GM19043 (cell line): ENCODE data around the gene TCF15.
A peak's percentile ranks its signal among the peaks of the same experiment; 100 is the strongest.

Experiments used
- ATAC-seq: cut with Tn5 transposase; IDR thresholded peaks from one replicate; pipeline ENCODE4 v1.9.1; 2021; ENCODE audit warnings: low read depth; ENCODE audit not compliant: unreplicated experiment

Gene TCF15

GRCh38 chr20:610130-611046, at the start of gene TCF15:
Gene TCF15, minus strand, starts transcription at chr20:610309. Its CDS starts 72 bp downstream, at chr20:610237.
- ATAC-seq: no peak

DNA sequence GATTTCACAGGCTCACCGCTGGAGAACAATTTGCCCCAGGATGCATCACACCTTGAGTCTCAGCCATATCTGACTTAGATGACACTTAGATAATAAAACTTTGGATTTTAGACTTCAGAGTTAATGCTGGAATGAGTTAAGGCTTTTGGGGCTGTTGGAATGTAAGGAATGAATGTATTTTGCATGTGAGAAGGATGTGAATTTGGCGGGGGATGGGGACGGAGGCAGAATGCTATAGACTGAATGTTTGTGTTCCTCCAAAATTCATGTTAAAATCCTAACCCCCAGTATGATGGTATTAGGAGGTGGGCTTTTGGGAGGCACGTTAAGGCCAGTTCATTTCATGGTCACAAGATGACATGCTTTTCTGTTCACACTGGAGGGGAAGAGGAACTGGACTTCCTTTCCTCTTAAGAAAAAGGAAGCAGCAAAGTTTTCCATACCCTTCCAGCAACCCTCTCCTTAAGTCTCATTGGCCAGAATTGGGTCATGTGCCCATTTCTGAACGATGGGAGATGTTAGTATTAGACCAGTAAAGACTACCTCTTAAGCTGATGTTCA, 48.7 kb upstream of the TCF15 start:
- no peak for ATAC-seq

GRCh38 chr20:658202-658601, 48.1 kb upstream of the TCF15 start:
- no peak for ATAC-seq

- no peak for ATAC-seq
These were observed 45.9 kb upstream of the TCF15 start for GRCh38 chr20:655726-656624.

GRCh38 chr20:654417-654750, 44.3 kb upstream of the TCF15 start:
- no peak for ATAC-seq

DNA sequence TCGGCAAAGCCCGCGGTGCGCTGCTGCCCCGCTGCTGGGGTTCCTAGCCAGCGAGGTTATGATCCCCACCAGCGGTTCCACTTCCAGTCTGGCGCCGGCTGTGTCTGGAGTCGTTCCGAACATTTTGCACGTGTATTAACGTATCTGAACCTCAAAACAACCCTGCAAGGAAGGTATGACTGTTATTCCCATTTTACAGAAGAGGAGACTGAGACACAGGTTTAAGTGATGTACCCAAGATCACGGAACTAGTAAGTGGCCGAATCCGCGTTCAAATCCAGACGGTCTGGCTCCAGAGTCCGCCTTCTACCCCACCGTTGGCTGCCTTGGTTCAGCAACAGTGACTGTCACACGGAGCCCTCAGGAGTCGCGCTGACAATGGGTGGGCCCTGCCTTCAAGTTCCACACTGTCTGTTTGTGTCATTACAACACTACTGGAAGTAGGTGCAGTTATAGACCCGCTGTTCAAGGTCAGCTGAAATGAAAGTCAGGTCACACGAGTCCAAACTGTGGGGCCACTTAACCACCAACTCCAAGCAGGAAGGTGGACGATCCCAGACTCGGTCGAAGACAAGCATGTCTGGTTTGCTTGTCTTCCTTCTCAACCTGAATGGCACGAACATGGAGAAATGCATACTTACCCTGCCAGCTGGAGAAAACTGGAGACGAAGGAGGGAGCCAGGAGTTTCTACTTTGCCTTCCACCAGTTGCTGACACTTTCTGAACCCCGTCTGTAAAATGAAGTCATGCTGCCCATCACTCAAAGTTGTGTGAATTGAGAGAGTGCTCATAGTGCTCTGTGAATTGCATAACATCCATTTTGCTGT, 43.7 kb upstream of the TCF15 start:
- ATAC-seq: no peak

- peak; percentile 85 for ATAC-seq
These were observed 43.0 kb upstream of the TCF15 start, which contains the start of gene SRXN1 for GRCh38 chr20:653110-653589. Gene SRXN1, minus strand, starts transcription at chr20:653200. Its CDS starts 15 bp downstream, at chr20:653185.

DNA sequence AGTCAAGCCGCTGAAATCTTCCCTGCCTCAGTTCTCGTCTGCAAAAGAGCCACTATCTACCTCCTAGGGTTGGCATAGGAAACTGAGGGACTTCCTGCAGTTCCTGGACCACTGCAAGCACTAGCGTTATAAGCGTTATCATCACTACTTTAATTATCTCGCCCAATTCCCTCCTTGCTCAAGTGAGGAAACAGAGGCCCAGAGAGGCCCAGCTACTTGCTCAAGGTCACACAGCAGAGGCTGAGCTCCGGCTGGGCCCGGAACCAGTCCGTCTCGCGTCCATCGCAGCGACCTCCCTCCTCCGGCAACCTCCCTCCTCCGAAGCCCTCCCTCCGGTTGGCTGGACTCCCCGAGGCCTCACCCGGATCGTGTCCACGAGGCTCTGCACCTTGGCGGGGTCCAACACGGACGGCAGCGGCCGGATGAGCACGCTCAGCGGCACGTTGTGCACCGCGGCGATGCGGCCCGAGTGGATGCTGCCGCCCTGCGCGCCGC, 42.6 kb upstream of the TCF15 start:
- ATAC-seq: no peak

- ATAC-seq: no peak
These were observed 41.9 kb upstream of the TCF15 start for GRCh38 chr20:651713-652614.

- no peak for ATAC-seq
These were observed 40.8 kb upstream of the TCF15 start for GRCh38 chr20:650954-651353.

- no peak for ATAC-seq
These were observed 40.2 kb upstream of the TCF15 start for GRCh38 chr20:650281-650680.

GRCh38 chr20:647479-648019, 37.4 kb upstream of the TCF15 start:
- ATAC-seq: no peak

- ATAC-seq: no peak
These were observed 36.7 kb upstream of the TCF15 start for GRCh38 chr20:646868-647233.

GRCh38 chr20:646107-646867, 36.2 kb upstream of the TCF15 start:
- no peak for ATAC-seq

GRCh38 chr20:645318-646106, 35.4 kb upstream of the TCF15 start:
- ATAC-seq: peak; percentile 84

DNA sequence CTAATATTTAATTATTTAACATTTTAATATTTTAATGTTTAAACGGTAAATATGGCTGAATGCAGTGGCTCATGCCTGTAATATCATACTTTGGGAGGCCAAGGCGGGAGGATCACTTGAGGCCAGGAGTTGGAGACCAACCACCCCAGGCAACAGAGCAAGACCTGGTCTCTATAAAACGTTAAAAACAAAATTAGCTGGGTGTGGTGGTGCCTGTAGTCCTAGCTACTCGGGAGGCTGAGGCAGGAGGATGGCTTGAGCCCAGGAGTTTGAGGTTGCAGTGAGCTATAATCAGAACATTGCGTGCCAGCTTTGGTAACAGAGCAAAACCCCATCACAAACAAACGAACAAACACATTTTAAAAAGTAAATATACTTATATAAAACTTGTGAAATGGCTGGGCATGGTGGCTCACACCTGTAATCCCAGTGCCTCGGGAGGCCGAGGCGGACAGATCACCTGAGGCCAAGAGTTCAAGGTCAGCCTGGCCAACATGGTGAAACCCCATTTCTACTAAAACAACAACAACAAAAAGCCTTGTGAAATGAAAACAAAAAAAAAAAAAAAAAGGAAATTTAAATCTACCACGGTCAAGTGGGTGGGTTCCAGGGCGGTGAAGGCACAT, 34.7 kb upstream of the TCF15 start:
- no peak for ATAC-seq
